Spinal cord (tissue), 10 donors: ENCODE measurements around the gene FOXI1. TPM values are rescaled to one million over a fixed set of nuclear protein-coding genes. Genes with fewer than 3 reads are reported as not detected.

ENCODE experiments used
- DNase-seq, 6 donors: peaks; one replicate each; pipeline versions ENCODE4 v3.0.0 to v3.0.0-alpha.2; 2013 to 2015; ENCODE audit warnings: low spot score in 6 of 6, low read depth in 4 of 6
- H3K27ac ChIP-seq: one replicate; pipeline ENCODE4 v1.5.1; 2013; ENCODE audit warnings: low read depth, low read length, control low read depth
- H3K27me3 ChIP-seq: one replicate; pipeline ENCODE4 v1.6.1; 2013; ENCODE audit warnings: low read length; ENCODE audit not compliant: control insufficient read depth, insufficient read depth
- H3K36me3 ChIP-seq: one replicate; pipeline ENCODE4 v1.6.1; 2013; ENCODE audit warnings: low read length; ENCODE audit not compliant: control insufficient read depth, insufficient read depth
- H3K4me1 ChIP-seq: one replicate; pipeline ENCODE4 v1.6.1; 2013; ENCODE audit warnings: low read length; ENCODE audit not compliant: control insufficient read depth, insufficient read depth
- H3K4me3 ChIP-seq: one replicate; pipeline ENCODE4 v1.5.1; 2013; ENCODE audit warnings: low read depth, low read length, control low read depth
- H3K9me3 ChIP-seq: one replicate; pipeline ENCODE4 v1.6.1; 2013; ENCODE audit warnings: low read length; ENCODE audit not compliant: control insufficient read depth, insufficient read depth
- WGBS: methylation state at CpG from one replicate; pipeline ENCODE4 v1.1.5; 2013; ENCODE audit warnings: missing lambda C conversion rate; ENCODE audit not compliant: insufficient coverage; 5-methylcytosine and 5-hydroxymethylcytosine counted together
- polyA plus RNA-seq, 2 donors: library from polyadenylated mRNA; unstranded; fragments of 120-200 nt; gene quantifications; one replicate each; pipeline ENCODE4 v1.2.1, GENCODE V29; 2013; ENCODE audit not compliant: insufficient read length in 2 of 2
- total RNA-seq, 2 donors: library from RNA; depleted of rRNA in 1 of 2; stranded (reverse); fragments of 120-200 nt in 1 of 2; fragments of >200 nt in 1 of 2; gene quantifications; one replicate each; pipeline versions ENCODE4 v1.2.3 to v1.2.4, GENCODE V29; 2013 to 2014
- donor health status: healthy.

The FOXI1 gene
- total and polyA plus RNA-seq, 4 donors: 0.08 TPM; not detected in 3

- Histone ChIP-seq H3K4me3 (no peak overlapping the region), H3K27ac (no peak overlapping the region), H3K4me1 (peaks cover 7% of the 10 kb centered on the region), H3K9me3 (no peaks in the 10 kb centered on the region), H3K36me3 (no peaks in the 10 kb centered on the region), H3K27me3 (no peaks in the 10 kb centered on the region)
- no peak for DNase-seq
- WGBS: no CpG with 5 or more reads among the region's 2 CpGs
These were observed 2.0 kb downstream of the FOXI1 start for GRCh38 chr5:170107674-170108073.

GRCh38 chr5:170108266-170108785, 2.6 kb downstream of the FOXI1 start:
- peaks cover 7% of the 10 kb centered on the region for H3K4me1 ChIP-seq
- no peak for DNase-seq
- H3K27me3 ChIP-seq: no peaks in the 10 kb centered on the region
- H3K9me3 ChIP-seq: no peaks in the 10 kb centered on the region
- H3K27ac ChIP-seq: no peak overlapping the region
- no peak overlapping the region for H3K4me3 ChIP-seq
- WGBS: 86% methylated on average over 11 of the region's 12 CpGs
- H3K36me3 ChIP-seq: no peaks in the 10 kb centered on the region

- peaks cover 7% of the 10 kb centered on the region for H3K4me1 ChIP-seq
- no peaks in the 10 kb centered on the region for H3K27me3 ChIP-seq
- DNase-seq: peak in 1 of 6 donors; percentile 23
- no peaks in the 10 kb centered on the region for H3K36me3 ChIP-seq
- H3K27ac ChIP-seq: no peak overlapping the region
- 90% methylated on average over 2 of the region's 7 CpGs for WGBS
- H3K4me3 ChIP-seq: no peak overlapping the region
- H3K9me3 ChIP-seq: no peaks in the 10 kb centered on the region
These were observed 3.6 kb downstream of the FOXI1 start for GRCh38 chr5:170109059-170110031.

GRCh38 chr5:170110403-170111087, 4.8 kb downstream of the FOXI1 start:
- Histone ChIP-seq H3K4me1 (peaks cover 7% of the 10 kb centered on the region), H3K9me3 (no peaks in the 10 kb centered on the region), H3K27me3 (no peaks in the 10 kb centered on the region), H3K4me3 (no peak overlapping the region), H3K27ac (no peak overlapping the region), H3K36me3 (no peaks in the 10 kb centered on the region)
- DNase-seq: no peak
- WGBS: 58% methylated on average over 2 of the region's 3 CpGs

GRCh38 chr5:170111088-170111785, 5.5 kb downstream of the FOXI1 start:
- no peak overlapping the region for H3K27ac ChIP-seq
- H3K36me3 ChIP-seq: no peaks in the 10 kb centered on the region
- DNase-seq: peak in 1 of 6 donors; percentile 14
- WGBS: 51% methylated on average over 6 of the region's 8 CpGs
- H3K4me3 ChIP-seq: no peak overlapping the region
- H3K9me3 ChIP-seq: no peaks in the 10 kb centered on the region
- peaks cover 7% of the 10 kb centered on the region for H3K4me1 ChIP-seq
- no peaks in the 10 kb centered on the region for H3K27me3 ChIP-seq

GRCh38 chr5:170112876-170113521, 7.3 kb downstream of the FOXI1 start:
- H3K9me3 ChIP-seq: no peaks in the 10 kb centered on the region
- H3K36me3 ChIP-seq: no peaks in the 10 kb centered on the region
- peaks cover 7% of the 10 kb centered on the region for H3K4me1 ChIP-seq
- no peak overlapping the region for H3K4me3 ChIP-seq
- 43% methylated on average over 5 of the region's 6 CpGs for WGBS
- no peaks in the 10 kb centered on the region for H3K27me3 ChIP-seq
- no peak for DNase-seq
- H3K27ac ChIP-seq: no peak overlapping the region

- Histone ChIP-seq H3K27me3 (no peaks in the 10 kb centered on the region), H3K27ac (no peak overlapping the region), H3K4me3 (no peak overlapping the region), H3K36me3 (no peaks in the 10 kb centered on the region), H3K4me1 (peaks cover 7% of the 10 kb centered on the region), H3K9me3 (no peaks in the 10 kb centered on the region)
- no peak for DNase-seq
- WGBS: 68% methylated on average over 3 of the region's 3 CpGs
These were observed 7.8 kb downstream of the FOXI1 start for GRCh38 chr5:170113522-170113900.

GRCh38 chr5:170114271-170114670, 8.6 kb downstream of the FOXI1 start:
- H3K4me3 ChIP-seq: no peak overlapping the region
- H3K4me1 ChIP-seq: peaks cover 7% of the 10 kb centered on the region
- H3K9me3 ChIP-seq: no peaks in the 10 kb centered on the region
- no peaks in the 10 kb centered on the region for H3K36me3 ChIP-seq
- WGBS: 96% methylated on average over 7 of the region's 7 CpGs
- H3K27ac ChIP-seq: no peak overlapping the region
- DNase-seq: no peak
- no peaks in the 10 kb centered on the region for H3K27me3 ChIP-seq

GRCh38 chr5:170115925-170116324, 10.2 kb downstream of the FOXI1 start:
- peaks cover 7% of the 10 kb centered on the region for H3K4me1 ChIP-seq
- no peak overlapping the region for H3K4me3 ChIP-seq
- DNase-seq: no peak
- no peaks in the 10 kb centered on the region for H3K36me3 ChIP-seq
- H3K9me3 ChIP-seq: no peaks in the 10 kb centered on the region
- H3K27me3 ChIP-seq: no peaks in the 10 kb centered on the region
- no peak overlapping the region for H3K27ac ChIP-seq
- WGBS: 96% methylated on average over 2 of the region's 2 CpGs
